Prostate gland (tissue), 2 donors: ENCODE measurements around the gene MIB2. TPM values are rescaled to one million over a fixed set of nuclear protein-coding genes. Genes with fewer than 3 reads are reported as not detected.

ENCODE experiments used
- DNase-seq: peaks from one replicate; pipeline ENCODE4 v3.0.0-alpha.2; 2019; ENCODE audit warnings: low spot score
- H3K27ac ChIP-seq, 2 donors: fragments of 200-600 bp; sonication (generic); 2 replicates each; pipeline ENCODE4 v1.5.1; 2017 to 2019
- H3K27me3 ChIP-seq: fragments of 200-600 bp; sonication (generic); replicated peaks from 2 replicates; pipeline ENCODE4 v1.5.1; 2019; ENCODE audit not compliant: insufficient read depth
- H3K36me3 ChIP-seq, 2 donors: fragments of 200-600 bp; sonication (generic); 1 replicate in 1 of 2; 2 replicates in 1 of 2; pipeline versions ENCODE4 v1.5.1 to v1.8.1; 2017 to 2019
- H3K4me1 ChIP-seq: fragments of 200-600 bp; sonication (generic); replicated peaks from 2 replicates; pipeline ENCODE4 v1.5.1; 2019
- H3K4me3 ChIP-seq, 2 donors: fragments of 200-600 bp; sonication (generic); 2 replicates each; pipeline ENCODE4 v1.5.1; 2017 to 2019
- H3K9me3 ChIP-seq: fragments of 200-600 bp; sonication (generic); 2 replicates; pipeline ENCODE4 v1.5.1; 2017
- POLR2A ChIP-seq: fragments of 450-650 bp; IDR thresholded peaks from one replicate; pipeline ENCODE4 v1.6.1; 2016; ENCODE audit warnings: antibody characterized with exemption, mild to moderate bottlenecking
- POLR2AphosphoS5 ChIP-seq: sonication (generic); formaldehyde crosslinking; IDR thresholded peaks from one replicate; pipeline ENCODE4 v1.6.1; 2017; ENCODE audit warnings: antibody characterized with exemption
- WGBS: methylation state at CpG from one replicate; pipeline ENCODE4 v1.1.5; 2018; 5-methylcytosine and 5-hydroxymethylcytosine counted together
- intact Hi-C: fragments of 100-400 bp; cut with DNase I; formaldehyde crosslinking; loops from one replicate; pipeline ENCODE4 v1.14.2; 2022
- total RNA-seq, 2 donors: library from RNA; depleted of rRNA; stranded (reverse); fragments of >200 nt; gene quantifications; one replicate each; pipeline ENCODE4 v1.1.0, GENCODE V29; 2016
- TF ChIP-seq, protein P1 (sequence below), 4 experiments: fragments of 200-600 bp in 2 of 4; fragments of 450-650 bp in 2 of 4; sonication (generic) in 2 of 4; IDR thresholded peaks; 1 replicate in 3 of 4; 2 replicates in 1 of 4; pipeline ENCODE4 v1.5.1; 2016 to 2019; ENCODE audit warnings: antibody characterized with exemption in 4 of 4, mild to moderate bottlenecking in 2 of 4, moderate library complexity in 2 of 4

Gene MIB2
- total RNA-seq, 2 donors from 2014 or later: 60.6 to 152 TPM

DNA sequence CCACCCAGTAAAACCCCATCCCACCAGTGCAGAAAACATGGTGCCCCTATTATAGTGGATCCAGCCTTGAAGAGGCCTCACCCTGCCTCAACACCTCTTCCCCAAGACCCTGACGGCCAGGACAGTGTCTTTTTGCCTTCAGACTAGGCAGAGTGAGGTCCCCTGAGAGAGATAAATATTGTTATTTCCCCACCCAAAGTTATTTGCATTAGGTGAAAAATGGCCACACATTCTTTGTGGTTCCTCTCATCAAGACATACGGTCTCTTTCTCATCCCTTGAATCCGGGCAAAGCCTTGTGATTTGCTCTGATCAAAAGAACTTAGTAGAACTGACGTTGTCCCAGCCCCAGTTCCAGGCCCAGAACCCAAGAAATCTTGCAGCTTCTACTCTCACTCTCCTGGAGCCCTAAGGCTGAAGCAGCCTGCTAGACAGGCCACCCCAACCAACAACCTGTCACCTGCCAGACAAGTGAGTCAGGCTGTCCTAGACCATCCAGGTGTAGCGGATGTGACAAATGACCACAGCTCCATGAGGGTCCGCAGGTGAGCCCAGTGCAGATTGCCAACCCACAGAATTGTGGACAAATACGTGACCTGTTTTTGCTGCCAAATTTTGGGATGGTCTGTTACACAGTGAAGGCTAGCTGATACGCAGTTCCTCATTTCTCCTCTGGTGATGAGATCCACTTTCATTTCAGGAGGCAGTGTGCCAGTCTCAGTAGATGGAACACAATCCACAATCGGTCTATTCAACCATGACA, 32.5 kb upstream of the MIB2 start:
- WGBS: 77% methylated on average over 9 of the region's 9 CpGs
- intact Hi-C loops: no loop called here

DNA sequence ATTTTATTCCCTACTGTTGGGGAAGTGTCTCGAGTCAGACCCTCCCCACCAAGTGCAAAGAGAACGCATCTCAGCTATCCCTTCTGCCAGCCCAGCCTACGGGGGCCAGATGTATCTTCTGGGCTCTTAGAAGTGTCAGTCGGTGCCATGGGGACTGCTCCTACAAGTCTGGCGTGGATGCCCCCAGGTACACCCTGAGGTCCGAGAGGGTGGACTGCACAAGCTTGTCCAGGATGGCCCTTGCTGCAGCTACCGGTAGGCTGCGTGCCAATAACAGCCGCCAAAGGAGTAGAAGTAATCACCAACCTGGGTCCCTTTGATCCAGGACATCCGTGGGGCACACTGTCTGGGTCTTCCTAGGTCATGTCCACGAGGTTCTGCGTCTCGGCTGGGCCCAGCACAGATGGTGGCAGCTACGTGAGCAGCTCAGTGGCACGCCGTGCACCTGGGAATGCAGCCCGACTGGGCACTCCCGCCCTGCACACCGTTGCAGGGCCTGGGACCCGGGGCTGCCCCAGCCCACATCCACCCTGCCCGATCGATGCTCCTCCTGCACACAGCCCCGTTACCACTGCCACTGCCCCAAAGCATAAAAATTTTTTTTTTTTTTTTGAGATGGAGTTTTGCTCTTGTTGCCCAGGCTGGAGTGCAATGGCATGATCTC, 31.8 kb upstream of the MIB2 start:
- WGBS: 79% methylated on average over 23 of the region's 23 CpGs
- Histone ChIP-seq H3K27ac (no peak overlapping the region), H3K4me1 (no peaks in the 10 kb centered on the region), H3K27me3 (no peaks in the 10 kb centered on the region), H3K9me3 (no peaks in the 10 kb centered on the region), H3K36me3 (no peaks in the 10 kb centered on the region), H3K4me3 (no peak overlapping the region)
- intact Hi-C loops: no loop called here
- TF ChIP-seq, protein P1, sequence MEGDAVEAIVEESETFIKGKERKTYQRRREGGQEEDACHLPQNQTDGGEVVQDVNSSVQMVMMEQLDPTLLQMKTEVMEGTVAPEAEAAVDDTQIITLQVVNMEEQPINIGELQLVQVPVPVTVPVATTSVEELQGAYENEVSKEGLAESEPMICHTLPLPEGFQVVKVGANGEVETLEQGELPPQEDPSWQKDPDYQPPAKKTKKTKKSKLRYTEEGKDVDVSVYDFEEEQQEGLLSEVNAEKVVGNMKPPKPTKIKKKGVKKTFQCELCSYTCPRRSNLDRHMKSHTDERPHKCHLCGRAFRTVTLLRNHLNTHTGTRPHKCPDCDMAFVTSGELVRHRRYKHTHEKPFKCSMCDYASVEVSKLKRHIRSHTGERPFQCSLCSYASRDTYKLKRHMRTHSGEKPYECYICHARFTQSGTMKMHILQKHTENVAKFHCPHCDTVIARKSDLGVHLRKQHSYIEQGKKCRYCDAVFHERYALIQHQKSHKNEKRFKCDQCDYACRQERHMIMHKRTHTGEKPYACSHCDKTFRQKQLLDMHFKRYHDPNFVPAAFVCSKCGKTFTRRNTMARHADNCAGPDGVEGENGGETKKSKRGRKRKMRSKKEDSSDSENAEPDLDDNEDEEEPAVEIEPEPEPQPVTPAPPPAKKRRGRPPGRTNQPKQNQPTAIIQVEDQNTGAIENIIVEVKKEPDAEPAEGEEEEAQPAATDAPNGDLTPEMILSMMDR (IDR thresholded peaks at IDR 0.05): no peak
- TF ChIP-seq POLR2A (no peak), POLR2AphosphoS5 (no peak)
- no peak for DNase-seq

More for the DNA sequence above, 32.5 kb upstream of the MIB2 start:
- Histone ChIP-seq H3K27me3 (no peaks in the 10 kb centered on the region), H3K36me3 (no peaks in the 10 kb centered on the region), H3K4me1 (no peaks in the 10 kb centered on the region), H3K27ac (no peak overlapping the region), H3K4me3 (no peak overlapping the region), H3K9me3 (no peaks in the 10 kb centered on the region)
- DNase-seq: no peak
- TF ChIP-seq, protein P1 (IDR thresholded peaks at IDR 0.05): no peak
- no peak for TF ChIP-seq POLR2A
- no peak for TF ChIP-seq POLR2AphosphoS5

DNA sequence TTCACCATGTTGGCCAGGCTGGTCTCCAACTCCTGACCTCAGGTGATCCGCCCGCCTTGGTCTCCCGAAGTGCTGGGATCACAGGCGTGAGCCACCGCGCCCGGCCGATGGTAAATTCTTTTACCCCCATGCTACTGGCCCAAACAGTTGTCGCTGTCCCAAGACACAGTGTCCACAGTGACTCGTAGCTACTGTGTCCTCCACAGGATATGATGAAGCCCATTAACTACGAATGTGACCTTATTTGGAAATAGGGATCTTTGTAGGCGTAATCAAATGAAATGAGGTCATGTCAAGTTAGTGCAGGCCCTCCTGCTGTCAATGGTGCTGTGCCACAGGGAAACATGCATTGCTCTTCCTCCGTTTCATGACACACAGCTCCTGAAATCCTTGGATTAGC, 23.8 kb upstream of the MIB2 start:
- no peaks in the 10 kb centered on the region for H3K27me3 ChIP-seq
- H3K4me3 ChIP-seq: no peak overlapping the region
- no peak for DNase-seq
- TF ChIP-seq, protein P1 (IDR thresholded peaks at IDR 0.05): no peak
- no peak for TF ChIP-seq POLR2A
- TF ChIP-seq POLR2AphosphoS5: no peak
- H3K9me3 ChIP-seq: no peaks in the 10 kb centered on the region
- no peaks in the 10 kb centered on the region for H3K36me3 ChIP-seq
- WGBS: 86% methylated on average over 13 of the region's 13 CpGs
- H3K4me1 ChIP-seq: no peaks in the 10 kb centered on the region
- no peak overlapping the region for H3K27ac ChIP-seq
- intact Hi-C loops: no loop called here

DNA sequence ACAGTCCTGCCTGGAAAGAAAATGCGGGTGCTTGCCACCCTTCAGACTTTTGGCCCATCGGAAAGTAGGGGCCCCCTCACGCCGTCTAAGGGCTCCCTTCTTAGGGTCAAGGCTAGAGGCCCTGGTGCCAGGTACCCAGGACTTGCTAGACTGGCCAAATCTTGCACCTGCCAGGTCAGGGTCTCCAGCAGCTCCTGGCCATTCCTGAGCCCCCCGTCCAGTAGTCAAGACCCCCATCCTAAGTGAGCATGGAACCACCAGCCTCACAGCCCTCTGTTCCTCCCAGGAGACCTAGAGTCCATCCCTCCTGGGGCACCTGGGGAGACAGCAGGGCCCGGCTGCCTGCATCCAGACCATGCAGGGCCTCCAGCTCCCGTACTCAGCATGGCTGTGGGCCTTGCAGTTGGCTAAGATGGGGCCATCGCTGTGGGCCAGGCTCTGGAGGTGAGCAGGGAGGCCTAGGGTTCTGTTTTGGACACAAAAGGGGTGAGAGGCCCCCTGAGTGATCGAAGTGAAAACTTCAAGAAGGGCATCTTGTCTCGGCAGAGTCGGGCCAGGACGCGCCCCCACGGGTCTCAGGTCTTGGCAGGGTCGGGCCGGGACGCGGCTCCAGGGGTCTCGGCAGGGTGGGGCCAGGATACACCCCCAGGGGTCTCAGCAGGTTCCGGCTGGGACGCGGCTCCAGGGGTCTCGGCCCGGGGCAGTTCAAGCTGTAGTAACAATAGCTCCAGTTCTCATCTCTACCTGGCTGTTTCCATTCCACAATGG, 21.3 kb upstream of the MIB2 start:
- WGBS: 77% methylated on average over 24 of the region's 24 CpGs
- intact Hi-C loops: no loop called here
- Histone ChIP-seq H3K4me1 (no peaks in the 10 kb centered on the region), H3K4me3 (no peak overlapping the region), H3K27ac (no peak overlapping the region), H3K27me3 (peaks cover 1% of the 10 kb centered on the region), H3K36me3 (no peaks in the 10 kb centered on the region), H3K9me3 (no peaks in the 10 kb centered on the region)
- TF ChIP-seq POLR2AphosphoS5: no peak
- TF ChIP-seq, protein P1 (IDR thresholded peaks at IDR 0.05): no peak
- no peak for TF ChIP-seq POLR2A
- no peak for DNase-seq
